PC-9 (cell line): ENCODE results near the gene SIK3. TPM values are rescaled to one million over a fixed set of nuclear protein-coding genes. Genes with fewer than 3 reads are reported as not detected.

Source experiments
- BruUV-seq: library from RNA; stranded (reverse); fragments of 400-500 nt; replicated peaks from 2 replicates; lab custom pipeline; 2021; lab: Mats Ljungman, UMichigan
- CTCF ChIA-PET: fragments of 300-600 bp; sonication (Branson Sonifier 250); formaldehyde crosslinking; loops from one replicate; lab custom pipeline; 2022; ENCODE audit warnings: antibody characterized with exemption; lab: Charles Lee
- POLR2A ChIA-PET: fragments of 300-600 bp; sonication (Branson Sonifier 250); formaldehyde crosslinking; loops from one replicate; lab custom pipeline; 2022; ENCODE audit warnings: antibody characterized with exemption; ENCODE audit not compliant: unreplicated experiment; lab: Charles Lee
- DNase-seq, 2 experiments: peaks; one replicate each; pipeline versions ENCODE4 v3.0.0 to v3.0.0-alpha.2; 2015 to 2022; ENCODE audit warnings: mixed read lengths in 1 of 2
- H2AFZ ChIP-seq: fragments of 200-600 bp; sonication (generic); 2 replicates; pipeline ENCODE4 v1.8.1; 2017; ENCODE audit warnings: antibody characterized with exemption
- H3F3A ChIP-seq: fragments of 200-600 bp; sonication (generic); 2 replicates; pipeline ENCODE4 v1.8.1; 2017; ENCODE audit warnings: antibody characterized with exemption, mild to moderate bottlenecking, low read depth; ENCODE audit not compliant: insufficient read depth
- H3K27ac ChIP-seq: fragments of 200-600 bp; sonication (generic); 2 replicates; pipeline ENCODE4 v1.6.1; 2016; ENCODE audit warnings: mixed run types
- H3K27me3 ChIP-seq: fragments of 200-600 bp; sonication (generic); 2 replicates; pipeline ENCODE4 v1.6.1; 2016; ENCODE audit warnings: low read depth, mixed run types; ENCODE audit not compliant: insufficient read depth
- H3K36me3 ChIP-seq: fragments of 200-600 bp; sonication (generic); 2 replicates; pipeline ENCODE4 v1.6.1; 2016; ENCODE audit warnings: low read depth, mixed run types
- H3K4me1 ChIP-seq: fragments of 200-600 bp; sonication (generic); replicated peaks from 2 replicates; pipeline ENCODE4 v1.6.1; 2016; ENCODE audit warnings: mixed run types; ENCODE audit not compliant: insufficient read depth
- H3K4me2 ChIP-seq: fragments of 200-600 bp; sonication (generic); 2 replicates; pipeline ENCODE4 v1.6.1; 2017; ENCODE audit warnings: mixed run types
- H3K4me3 ChIP-seq: fragments of 200-600 bp; sonication (generic); 2 replicates; pipeline ENCODE4 v1.6.1; 2016; ENCODE audit warnings: mixed run types
- H3K79me2 ChIP-seq: fragments of 200-600 bp; sonication (generic); 2 replicates; pipeline ENCODE4 v1.6.1; 2017; ENCODE audit warnings: low read depth, mixed run types
- H3K9me2 ChIP-seq: fragments of 200-600 bp; sonication (generic); 2 replicates; pipeline ENCODE4 v1.8.1; 2017; ENCODE audit warnings: mild to moderate bottlenecking; ENCODE audit not compliant: insufficient read depth
- H3K9me3 ChIP-seq: fragments of 200-600 bp; sonication (generic); 2 replicates; pipeline ENCODE4 v1.8.1; 2016; ENCODE audit warnings: low read depth; ENCODE audit not compliant: insufficient read depth
- H4K20me1 ChIP-seq: fragments of 200-600 bp; sonication (generic); 2 replicates; pipeline ENCODE4 v1.8.1; 2017; ENCODE audit not compliant: insufficient read depth
- EZH2 ChIP-seq: fragments of 200-600 bp; sonication (generic); IDR thresholded peaks from 2 replicates; pipeline ENCODE4 v1.8.0; 2017; ENCODE audit warnings: antibody characterized with exemption, low read depth
- intact Hi-C: fragments of 100-400 bp; cut with micrococcal nuclease; formaldehyde crosslinking; loops from one replicate; pipeline ENCODE4 v1.10.0; 2022; ENCODE audit not compliant: unreplicated experiment
- total RNA-seq: library from RNA; stranded (reverse); gene quantifications from 2 replicates; pipeline ENCODE4 v1.2.3, GENCODE V29; 2021
- TF ChIP-seq, protein P1 (sequence below): fragments of 200-600 bp; sonication (generic); conservative IDR thresholded peaks from 2 replicates; pipeline ENCODE4 v1.6.1; 2017; ENCODE audit warnings: mixed run types, antibody characterized with exemption, mild to moderate bottlenecking, moderate library complexity

Gene SIK3
- total RNA-seq, 1 experiment from 2014 or later = 30.2 TPM

DNA sequence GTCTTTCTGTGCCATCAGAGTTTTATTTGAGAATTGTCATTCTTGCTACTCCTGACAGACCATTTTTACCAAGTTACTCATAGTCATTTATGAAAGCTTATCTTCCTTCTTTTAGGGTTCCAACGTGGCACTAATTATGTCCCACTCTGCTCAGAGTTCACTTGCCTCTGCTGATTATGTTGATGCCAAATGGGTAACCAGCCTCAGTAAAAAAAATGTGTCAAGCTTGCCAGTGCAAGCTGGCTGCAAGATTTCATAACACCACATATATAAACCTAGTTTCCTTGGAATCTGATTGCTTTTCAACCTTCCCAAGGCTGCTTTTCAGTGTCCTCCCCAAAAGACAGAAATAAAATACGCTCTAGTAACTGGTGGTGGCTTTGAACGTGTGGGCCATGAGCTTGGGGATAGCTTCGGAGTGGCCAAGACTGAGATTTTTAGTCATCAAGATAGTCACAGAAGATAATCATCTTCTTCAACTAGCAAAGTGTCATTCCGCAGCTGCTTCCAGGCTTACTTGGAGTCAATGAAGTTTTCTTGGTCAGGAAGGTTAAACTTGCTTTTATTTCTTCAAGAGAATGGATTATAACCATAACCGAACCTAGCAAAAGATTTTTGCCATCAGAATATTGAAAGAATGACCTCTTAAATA, 231.3 kb downstream of the SIK3 start:
- Histone ChIP-seq H3K9me2 (no peaks in the 10 kb centered on the region), H3K36me3 (peaks cover 12% of the 10 kb centered on the region; the same call in 1 of the 2 replicates), H3K9me3 (no peaks in the 10 kb centered on the region), H3K27ac (no peak overlapping the region), H4K20me1 (no peaks in the 10 kb centered on the region), H3K4me1 (0 out of 2 replicates have a peak, but pooled peaks cover under 1% of the 10 kb centered on the region), H3K27me3 (no peaks in the 10 kb centered on the region), H3F3A (no peaks in the 10 kb centered on the region), H3K79me2 (no peaks in the 10 kb centered on the region), H3K4me3 (no peak overlapping the region), H2AFZ (no peak overlapping the region), H3K4me2 (no peak overlapping the region)
- CTCF ChIA-PET = no interaction called here
- POLR2A ChIA-PET = no interaction called here
- intact Hi-C loops = no loop called here
- no peak for DNase-seq
- no TSS peak for BruUV-seq
- TF ChIP-seq EZH2 = no peak
- TF ChIP-seq, protein P1, sequence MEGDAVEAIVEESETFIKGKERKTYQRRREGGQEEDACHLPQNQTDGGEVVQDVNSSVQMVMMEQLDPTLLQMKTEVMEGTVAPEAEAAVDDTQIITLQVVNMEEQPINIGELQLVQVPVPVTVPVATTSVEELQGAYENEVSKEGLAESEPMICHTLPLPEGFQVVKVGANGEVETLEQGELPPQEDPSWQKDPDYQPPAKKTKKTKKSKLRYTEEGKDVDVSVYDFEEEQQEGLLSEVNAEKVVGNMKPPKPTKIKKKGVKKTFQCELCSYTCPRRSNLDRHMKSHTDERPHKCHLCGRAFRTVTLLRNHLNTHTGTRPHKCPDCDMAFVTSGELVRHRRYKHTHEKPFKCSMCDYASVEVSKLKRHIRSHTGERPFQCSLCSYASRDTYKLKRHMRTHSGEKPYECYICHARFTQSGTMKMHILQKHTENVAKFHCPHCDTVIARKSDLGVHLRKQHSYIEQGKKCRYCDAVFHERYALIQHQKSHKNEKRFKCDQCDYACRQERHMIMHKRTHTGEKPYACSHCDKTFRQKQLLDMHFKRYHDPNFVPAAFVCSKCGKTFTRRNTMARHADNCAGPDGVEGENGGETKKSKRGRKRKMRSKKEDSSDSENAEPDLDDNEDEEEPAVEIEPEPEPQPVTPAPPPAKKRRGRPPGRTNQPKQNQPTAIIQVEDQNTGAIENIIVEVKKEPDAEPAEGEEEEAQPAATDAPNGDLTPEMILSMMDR = no peak

DNA sequence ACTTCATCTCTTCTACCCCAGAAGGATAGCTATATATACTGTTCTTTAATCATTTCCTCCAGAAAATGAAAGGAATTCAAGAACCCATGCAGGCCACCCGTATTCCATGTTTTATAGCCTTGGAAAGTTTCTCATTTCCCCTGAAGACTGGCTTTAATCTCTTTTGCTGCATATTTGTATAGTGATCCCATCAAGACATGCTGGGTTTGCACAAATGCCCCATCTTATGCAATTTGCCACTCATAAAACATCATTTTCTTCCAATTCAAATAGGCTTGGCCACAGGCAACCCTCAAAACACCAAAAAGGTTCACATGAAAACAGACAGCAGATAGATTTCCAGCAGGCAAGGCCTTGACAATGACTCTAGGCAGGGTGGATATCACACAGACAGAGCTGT, 232.5 kb downstream of the SIK3 start:
- no peak overlapping the region for H3K27ac ChIP-seq
- no peak overlapping the region for H2AFZ ChIP-seq
- CTCF ChIA-PET = no interaction called here
- 0 out of 2 replicates have a peak, but pooled peaks cover 6% of the 10 kb centered on the region for H3K4me1 ChIP-seq
- H4K20me1 ChIP-seq = no peaks in the 10 kb centered on the region
- H3K36me3 ChIP-seq = peaks cover 19% of the 10 kb centered on the region
- H3K27me3 ChIP-seq = no peaks in the 10 kb centered on the region
- BruUV-seq = no TSS peak
- H3K79me2 ChIP-seq = no peaks in the 10 kb centered on the region
- intact Hi-C loops = no loop called here
- POLR2A ChIA-PET = no interaction called here
- no peak for DNase-seq
- H3F3A ChIP-seq = peaks cover 9% of the 10 kb centered on the region; the same call in 1 of the 2 replicates
- no peak overlapping the region for H3K4me3 ChIP-seq
- H3K9me3 ChIP-seq = no peaks in the 10 kb centered on the region
- TF ChIP-seq, protein P1 = no peak
- TF ChIP-seq EZH2 = no peak
- H3K9me2 ChIP-seq = no peaks in the 10 kb centered on the region
- no peak overlapping the region for H3K4me2 ChIP-seq

DNA sequence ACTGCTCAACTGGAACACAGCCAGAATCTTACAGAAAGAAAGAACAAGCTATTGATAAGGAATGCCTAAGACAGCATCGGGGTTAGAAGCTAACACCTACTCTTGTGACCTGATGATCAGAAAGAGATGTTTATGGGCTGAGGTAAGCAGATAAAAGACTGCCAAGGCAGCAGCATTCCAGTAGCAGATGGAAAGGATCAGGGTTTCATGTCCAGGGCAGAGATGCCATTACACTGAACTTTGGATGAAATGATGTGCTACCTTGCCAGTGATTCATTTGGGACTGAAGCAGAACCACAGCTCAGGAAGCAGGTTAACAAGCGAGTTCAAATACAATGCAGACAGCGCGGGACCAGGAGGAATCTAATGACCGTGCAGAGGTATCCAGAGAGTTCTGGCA, 233.7 kb downstream of the SIK3 start:
- H3F3A ChIP-seq = peaks cover 9% of the 10 kb centered on the region; the same call in 1 of the 2 replicates
- no peak for DNase-seq
- H2AFZ ChIP-seq = no peak overlapping the region
- 0 out of 2 replicates have a peak, but pooled peaks cover 6% of the 10 kb centered on the region for H3K4me1 ChIP-seq
- no peak overlapping the region for H3K4me3 ChIP-seq
- no TSS peak for BruUV-seq
- H3K9me2 ChIP-seq = no peaks in the 10 kb centered on the region
- H3K79me2 ChIP-seq = no peaks in the 10 kb centered on the region
- H3K27me3 ChIP-seq = no peaks in the 10 kb centered on the region
- peaks cover 24% of the 10 kb centered on the region for H3K36me3 ChIP-seq
- no peaks in the 10 kb centered on the region for H4K20me1 ChIP-seq
- no peaks in the 10 kb centered on the region for H3K9me3 ChIP-seq
- TF ChIP-seq EZH2 = no peak
- TF ChIP-seq, protein P1 = no peak
- no peak overlapping the region for H3K4me2 ChIP-seq
- no peak overlapping the region for H3K27ac ChIP-seq
- CTCF ChIA-PET = no interaction called here
- POLR2A ChIA-PET = no interaction called here
- intact Hi-C loops = no loop called here
